ENCODE results near the gene FUT3. TPM values are rescaled to one million over a fixed set of nuclear protein-coding genes. Genes with fewer than 3 reads are reported as not detected.
A peak's percentile ranks its signal among the peaks of the same experiment; 100 is the strongest.

Gene FUT3
- total RNA-seq (2021; ENCODE audit: unreplicated experiment) (2.6 TPM), Bru-seq, nascent RNA (percentile 52 among the genes with signal in this experiment), BruChase-seq, experiment 1, labeled RNA remaining after a 6-hour chase (percentile 71 among the genes with signal in this experiment), BruChase-seq, experiment 2, labeled RNA remaining after a 2-hour chase (percentile 55 among the genes with signal in this experiment)
- 9.6 and 9.9 TPM in 2 replicates for polyA plus RNA-seq (2012)
- long read RNA-seq, partial matches to known transcripts: 0 of 3 reads
- long read RNA-seq, other reads (novel, unspliced or antisense): 3 of 3 reads

DNA sequence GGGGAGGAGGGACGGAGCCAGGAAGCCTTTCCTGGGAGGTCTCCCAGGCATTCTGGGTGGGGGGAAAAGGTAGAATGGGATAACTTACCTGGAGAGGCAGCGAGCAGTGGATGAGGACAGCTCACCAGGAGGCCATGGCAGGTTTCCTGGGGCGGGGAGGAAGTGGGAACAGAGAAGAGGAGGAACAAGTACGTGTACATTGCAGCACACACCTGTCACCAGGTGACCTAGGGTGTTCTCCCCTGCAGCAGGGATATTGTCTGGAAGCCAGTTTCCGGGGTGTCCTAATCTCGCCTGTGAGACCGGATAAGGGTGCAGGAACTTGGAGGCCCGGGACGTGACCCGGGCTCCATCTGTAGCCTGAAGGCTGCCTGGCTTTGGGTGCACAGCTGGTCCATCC lies at the start of gene FUT3:
Gene FUT3 (minus strand): TSS at position 148 of the 400 bp plus-strand sequence.
- no TSS peak for BruUV-seq (replicated peaks)
- Histone ChIP-seq H3K36me3 (ENCODE audit: control insufficient read depth in 1 of 2, insufficient read depth in 2 of 2, low read length in 2 of 2) (no peaks in the 10 kb centered on the region), H2AFZ (ENCODE audit: low read depth, low read length, poor library complexity, severe bottlenecking) (peak within 1 kb of the TSS; percentile 71), H3K4me3 (replicated peaks in 1 of 2; ENCODE audit: low read depth in 1 of 2, low read length in 2 of 2) (peak within 1 kb of the TSS; percentile 11 to 18; a peak in 3 of 4 replicates), H3K9me3 (ENCODE audit: control insufficient read depth in 1 of 2, insufficient read depth in 1 of 2, low read depth in 1 of 2, low read length in 2 of 2) (no peaks in the 10 kb centered on the region; a peak in 1 of 4 replicates), H3K4me2 (ENCODE audit: low read length) (peak within 1 kb of the TSS; percentile 55), H4K20me1 (ENCODE audit: insufficient read depth) (no peaks in the 10 kb centered on the region), H3K27me3 (ENCODE audit: insufficient read depth, low read length) (no peaks in the 10 kb centered on the region), H3K9ac (ENCODE audit: low read length) (no peak within 1 kb of the TSS), H3K9me2 (ENCODE audit: insufficient read depth) (no peaks in the 10 kb centered on the region), H3K4me1 (ENCODE audit: control insufficient read depth in 1 of 2, insufficient read depth in 2 of 2, low read length in 2 of 2) (peaks cover 14 to 17% of the 10 kb centered on the region in 2 experiments), H3K79me2 (ENCODE audit: insufficient read depth, low read length) (no peaks in the 10 kb centered on the region), H3K27ac (ENCODE audit: low read depth, low read length) (no peak within 1 kb of the TSS; the same call in 1 of the 2 replicates)
- no peak for TF ChIP-seq SIN3A (IDR thresholded peaks at IDR 0.05; ENCODE audit: low read depth)
- no peak for TF ChIP-seq POLR2AphosphoS5 (IDR thresholded peaks at IDR 0.05; ENCODE audit: low read depth, low read length)
- no peak for TF ChIP-seq ZNF274 (IDR thresholded peaks at IDR 0.05; ENCODE audit: low read depth, low read length)
- no peak for TF ChIP-seq EZH2phosphoT487 (IDR thresholded peaks at IDR 0.05; ENCODE audit: borderline replicate concordance)
- TF ChIP-seq EGR1 (IDR thresholded peaks at IDR 0.05; ENCODE audit: low read depth): no peak
- TF ChIP-seq TCF7L2 (IDR thresholded peaks at IDR 0.05; ENCODE audit: borderline replicate concordance, extremely low read depth, insufficient read depth, insufficient read length): no peak
- intact Hi-C loops (cut with micrococcal nuclease): no loop called here
- ChIA-PET RAD21 (ENCODE audit: low non-redundant PET in 1 of 2, low total read pairs in 2 of 2, uncharacterized antibody in 2 of 2, unreplicated experiment in 2 of 2) (no interaction called here), POLR2A (interaction anchor here (1.2 to 1.7 kb wide), 2 partner anchors 9 to 23 kb away, joined by 5 to 8 read pairs; no protein-coding TSS in a partner anchor), CTCF (no interaction called here)
- ATAC-seq (peak; percentile 52), DNase-seq (ENCODE audit: low read depth, low spot score) (no peak)

DNA sequence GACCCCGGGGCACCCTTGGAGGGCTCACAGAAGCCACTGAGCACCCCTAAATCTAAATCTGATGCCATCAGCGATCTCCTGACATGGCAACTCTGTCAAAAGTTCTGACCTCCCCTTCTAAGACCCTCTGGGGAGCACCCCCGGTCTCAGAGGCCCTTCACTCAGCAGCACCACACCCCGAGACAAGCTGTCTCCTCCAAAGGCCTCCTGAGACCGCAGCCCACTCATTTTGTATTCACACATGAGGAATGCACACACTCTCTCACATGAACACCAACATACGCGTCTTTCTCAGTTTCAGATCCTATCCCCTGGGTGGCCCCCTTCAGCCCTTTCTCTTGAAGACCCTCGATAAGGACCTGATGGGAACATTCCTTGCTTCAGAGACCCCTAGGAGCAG lies 49.7 kb upstream of the FUT3 start:
- H3K4me2 ChIP-seq (ENCODE audit: low read length): no peak overlapping the region
- no peaks in the 10 kb centered on the region for H3K27me3 ChIP-seq (ENCODE audit: insufficient read depth, low read length)
- ATAC-seq (no peak), DNase-seq (ENCODE audit: low read depth, low spot score) (no peak)
- H3K79me2 ChIP-seq (ENCODE audit: insufficient read depth, low read length): peaks cover 61% of the 10 kb centered on the region
- TSS peak; percentile 23 for BruUV-seq (replicated peaks)
- H4K20me1 ChIP-seq (ENCODE audit: insufficient read depth): no peaks in the 10 kb centered on the region
- no peaks in the 10 kb centered on the region for H3K9me2 ChIP-seq (ENCODE audit: insufficient read depth)
- ChIA-PET POLR2A (no interaction called here), CTCF (interaction anchor here (3.3 kb wide), 1 partner anchor 97 kb away, joined by 8 read pairs; no protein-coding TSS in a partner anchor), RAD21 (ENCODE audit: low non-redundant PET in 1 of 2, low total read pairs in 2 of 2, uncharacterized antibody in 2 of 2, unreplicated experiment in 2 of 2) (no interaction called here)
- H3K36me3 ChIP-seq (ENCODE audit: control insufficient read depth in 1 of 2, insufficient read depth in 2 of 2, low read length in 2 of 2): peaks cover 5 to 7% of the 10 kb centered on the region in 2 experiments; a peak in 3 of 4 replicates
- H3K27ac ChIP-seq (ENCODE audit: low read depth, low read length): no peak overlapping the region
- TF ChIP-seq SRF (IDR thresholded peaks at IDR 0.05; ENCODE audit: low read depth): no peak
- H3K9me3 ChIP-seq (ENCODE audit: control insufficient read depth in 1 of 2, insufficient read depth in 1 of 2, low read depth in 1 of 2, low read length in 2 of 2): no peaks in the 10 kb centered on the region
- peaks cover 9 to 24% of the 10 kb centered on the region in 2 experiments; a peak in 3 of 4 replicates for H3K4me1 ChIP-seq (ENCODE audit: control insufficient read depth in 1 of 2, insufficient read depth in 2 of 2, low read length in 2 of 2)
- intact Hi-C loops (cut with micrococcal nuclease): no loop called here
- no peak overlapping the region for H2AFZ ChIP-seq (ENCODE audit: low read depth, low read length, poor library complexity, severe bottlenecking)
- H3K9ac ChIP-seq (ENCODE audit: low read length): no peak overlapping the region
- H3K4me3 ChIP-seq (replicated peaks in 1 of 2; ENCODE audit: low read depth in 1 of 2, low read length in 2 of 2): no peak overlapping the region

All from HCT116 (cell line).